GM19043 (cell line): ENCODE measurements around the gene SYNE1.
"Not testable (repeated sequence)": the region's sequence is repeated elsewhere in the genome, so short reads cannot be mapped to it uniquely, and the experiment has no call there.

Source experiments
- ATAC-seq: cut with Tn5 transposase; IDR thresholded peaks from one replicate; pipeline ENCODE4 v1.9.1; 2021; ENCODE audit warnings: low read depth; ENCODE audit not compliant: unreplicated experiment

Gene SYNE1

GRCh38 chr6:152166897-152167296 lies 470.3 kb downstream of the SYNE1 start:
- ATAC-seq = no peak

- no peak for ATAC-seq
Measured at GRCh38 chr6:152166497-152166896, 470.7 kb downstream of the SYNE1 start.

GRCh38 chr6:152164957-152165356 lies 472.2 kb downstream of the SYNE1 start:
- no peak for ATAC-seq

GRCh38 chr6:152161501-152161900 lies 475.7 kb downstream of the SYNE1 start:
- ATAC-seq = no peak

- ATAC-seq = peak; percentile 90
Measured at GRCh38 chr6:152160346-152160745, 476.8 kb downstream of the SYNE1 start.

- ATAC-seq = no peak
Measured at GRCh38 chr6:152155792-152156191, 481.4 kb downstream of the SYNE1 start.

GRCh38 chr6:152154559-152155356 lies 482.4 kb downstream of the SYNE1 start:
- ATAC-seq = no peak

GRCh38 chr6:152151920-152152319 lies 485.2 kb downstream of the SYNE1 start:
- no peak for ATAC-seq

- ATAC-seq = no peak
Measured at GRCh38 chr6:152150196-152150595, 487.0 kb downstream of the SYNE1 start.

GRCh38 chr6:152148412-152148811 lies 488.8 kb downstream of the SYNE1 start:
- ATAC-seq = no peak

- ATAC-seq = no peak
Measured at GRCh38 chr6:152147269-152147668, 489.9 kb downstream of the SYNE1 start.

- no peak for ATAC-seq
Measured at GRCh38 chr6:152146385-152146784, 490.8 kb downstream of the SYNE1 start.

- no peak for ATAC-seq
Measured at GRCh38 chr6:152143359-152143758, 493.8 kb downstream of the SYNE1 start.

GRCh38 chr6:152142105-152142504 lies 495.1 kb downstream of the SYNE1 start:
- no peak for ATAC-seq

- not testable (repeated sequence) for ATAC-seq
Measured at GRCh38 chr6:152138344-152138743, 498.8 kb downstream of the SYNE1 start.

GRCh38 chr6:152136449-152136825 lies 500.7 kb downstream of the SYNE1 start:
- ATAC-seq = no peak

- ATAC-seq = no peak
Measured at GRCh38 chr6:152135755-152136448, 501.3 kb downstream of the SYNE1 start.

GRCh38 chr6:152130441-152130840 lies 506.7 kb downstream of the SYNE1 start:
- no peak for ATAC-seq

GRCh38 chr6:152129691-152130151 lies 507.4 kb downstream of the SYNE1 start:
- no peak for ATAC-seq

- ATAC-seq = no peak
Measured at GRCh38 chr6:152127432-152128165, 509.6 kb downstream of the SYNE1 start.

- no peak for ATAC-seq
Measured at GRCh38 chr6:152124429-152125074, 512.6 kb downstream of the SYNE1 start.
